Kidney (tissue), 14 donors: Measurements from ENCODE around the gene MEGF10. TPM values are rescaled to one million over a fixed set of nuclear protein-coding genes. Genes with fewer than 3 reads are reported as not detected.
A peak's percentile ranks its signal among the peaks of the same experiment; 100 is the strongest.

Experiments used
- DNase-seq, 5 donors: peaks; one replicate each; pipeline ENCODE4 v3.0.0-alpha.2; 2013 to 2020
- FAIRE-seq: peaks from 2 replicates; lab custom pipeline; 2012; peaks lifted over from hg19 to GRCh38; lab: Jason Lieb, UNC
- H3K27ac ChIP-seq, 2 donors: one replicate each; pipeline ENCODE4 v1.7.0; 2013; ENCODE audit warnings: low read depth in 2 of 2, low read length in 2 of 2, inconsistent platforms in 1 of 2
- H3K27me3 ChIP-seq: one replicate; pipeline ENCODE4 v1.7.1; 2013; ENCODE audit warnings: low read length, inconsistent platforms; ENCODE audit not compliant: control insufficient read depth, insufficient read depth
- H3K36me3 ChIP-seq, 3 donors: one replicate each; pipeline versions ENCODE4 v1.7.0 to v1.7.1; 2013; ENCODE audit warnings: low read length in 3 of 3, control low read depth in 1 of 3, inconsistent platforms in 1 of 3; ENCODE audit not compliant: insufficient read depth in 3 of 3, control insufficient read depth in 2 of 3
- H3K4me1 ChIP-seq, 3 donors: one replicate each; pipeline versions ENCODE4 v1.7.0 to v1.7.1; 2013; ENCODE audit warnings: low read length in 3 of 3, inconsistent platforms in 1 of 3, low read depth in 1 of 3; ENCODE audit not compliant: control insufficient read depth in 2 of 3, insufficient read depth in 2 of 3
- H3K4me3 ChIP-seq, 3 donors: one replicate each; pipeline versions ENCODE4 v1.7.0 to v1.8.1; 2013; ENCODE audit warnings: low read length in 3 of 3, control low read depth in 1 of 3, inconsistent platforms in 1 of 3
- H3K9ac ChIP-seq, 3 donors: one replicate each; pipeline versions ENCODE4 v1.7.0 to v1.7.1; 2013; ENCODE audit warnings: low read length in 3 of 3, control low read depth in 1 of 3, inconsistent platforms in 1 of 3
- H3K9me3 ChIP-seq, 3 donors: one replicate each; pipeline versions ENCODE4 v1.7.0 to v1.7.1; 2013; ENCODE audit warnings: low read length in 3 of 3, control low read depth in 1 of 3, inconsistent platforms in 1 of 3; ENCODE audit not compliant: control insufficient read depth in 2 of 3, insufficient read depth in 1 of 3
- intact Hi-C: fragments of 100-400 bp; cut with DNase I; formaldehyde crosslinking; loops from one replicate; pipeline ENCODE4 v1.11.1; 2022
- polyA plus RNA-seq: library from polyadenylated mRNA; stranded (reverse); fragments of 350-450 nt; fragmentation: Illumina TruSeq; extraction: RNeasy Lipid Tissue Mini Kit (QIAGEN cat#74804); gene quantifications from one replicate; pipeline ENCODE4 v1.2.3, GENCODE V29; 2014; ENCODE audit warnings: low read depth, low replicate concordance; ENCODE audit not compliant: insufficient read depth
- total RNA-seq: library from RNA; stranded (reverse); fragmentation: NEBNext Ultra II Directional; extraction: Animal tissue kit (Norgen Biotek cat#: 25700); gene quantifications from one replicate; pipeline ENCODE4 v1.2.1, GENCODE V29; 2021
- TF ChIP-seq, protein P1 (sequence below): IDR thresholded peaks from 3 replicates; pipeline ENCODE4 v1.5.1; 2012; ENCODE audit warnings: mild to moderate bottlenecking, moderate library complexity, borderline replicate concordance; ENCODE audit not compliant: insufficient read depth; ENCODE audit errors: extremely low read depth
- donor health status: control.
- donor health status: control.
- donor health status: control.
- donor health status: control.
- donor health status: control.
- donor health status: DM: yes; HTN: yes; CAD: no.
- donor health status: Normal renal cell carcinoma (clear cell type).

The MEGF10 gene
- total and polyA plus RNA-seq, 2 donors from 2014 or later = 0.09 to 0.25 TPM

- no peak for DNase-seq
- H3K4me1 ChIP-seq = no peaks in the 10 kb centered on the region
- no peak overlapping the region for H3K4me3 ChIP-seq
- TF ChIP-seq, protein P1, sequence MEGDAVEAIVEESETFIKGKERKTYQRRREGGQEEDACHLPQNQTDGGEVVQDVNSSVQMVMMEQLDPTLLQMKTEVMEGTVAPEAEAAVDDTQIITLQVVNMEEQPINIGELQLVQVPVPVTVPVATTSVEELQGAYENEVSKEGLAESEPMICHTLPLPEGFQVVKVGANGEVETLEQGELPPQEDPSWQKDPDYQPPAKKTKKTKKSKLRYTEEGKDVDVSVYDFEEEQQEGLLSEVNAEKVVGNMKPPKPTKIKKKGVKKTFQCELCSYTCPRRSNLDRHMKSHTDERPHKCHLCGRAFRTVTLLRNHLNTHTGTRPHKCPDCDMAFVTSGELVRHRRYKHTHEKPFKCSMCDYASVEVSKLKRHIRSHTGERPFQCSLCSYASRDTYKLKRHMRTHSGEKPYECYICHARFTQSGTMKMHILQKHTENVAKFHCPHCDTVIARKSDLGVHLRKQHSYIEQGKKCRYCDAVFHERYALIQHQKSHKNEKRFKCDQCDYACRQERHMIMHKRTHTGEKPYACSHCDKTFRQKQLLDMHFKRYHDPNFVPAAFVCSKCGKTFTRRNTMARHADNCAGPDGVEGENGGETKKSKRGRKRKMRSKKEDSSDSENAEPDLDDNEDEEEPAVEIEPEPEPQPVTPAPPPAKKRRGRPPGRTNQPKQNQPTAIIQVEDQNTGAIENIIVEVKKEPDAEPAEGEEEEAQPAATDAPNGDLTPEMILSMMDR = no peak
- H3K27ac ChIP-seq = no peak overlapping the region
- H3K36me3 ChIP-seq = no peaks in the 10 kb centered on the region
- no peak for FAIRE-seq
- H3K9ac ChIP-seq = no peak overlapping the region
- no peaks in the 10 kb centered on the region for H3K9me3 ChIP-seq
- H3K27me3 ChIP-seq = no peaks in the 10 kb centered on the region
- intact Hi-C loops = no loop called here
These were observed 99.0 kb downstream of the MEGF10 start for GRCh38 chr5:127389601-127390000.

GRCh38 chr5:127392762-127393161, 102.2 kb downstream of the MEGF10 start:
- Histone ChIP-seq H3K9me3 (no peaks in the 10 kb centered on the region), H3K4me1 (no peaks in the 10 kb centered on the region), H3K27ac (no peak overlapping the region), H3K4me3 (no peak overlapping the region), H3K27me3 (no peaks in the 10 kb centered on the region), H3K36me3 (no peaks in the 10 kb centered on the region), H3K9ac (no peak overlapping the region)
- intact Hi-C loops = no loop called here
- FAIRE-seq (no peak), DNase-seq (no peak)
- TF ChIP-seq, protein P1 = no peak

GRCh38 chr5:127396490-127397155, 106.0 kb downstream of the MEGF10 start:
- TF ChIP-seq, protein P1 = no peak
- Histone ChIP-seq H3K9ac (no peak overlapping the region), H3K27me3 (no peaks in the 10 kb centered on the region), H3K4me3 (no peak overlapping the region), H3K36me3 (no peaks in the 10 kb centered on the region), H3K4me1 (no peaks in the 10 kb centered on the region), H3K9me3 (no peaks in the 10 kb centered on the region), H3K27ac (no peak overlapping the region)
- FAIRE-seq (no peak), DNase-seq (peak in 1 of 5 donors; percentile 63)
- intact Hi-C loops = no loop called here
